Mucosa of descending colon (tissue), 3 donors: Measurements from ENCODE around the gene DPP6. TPM values are rescaled to one million over a fixed set of nuclear protein-coding genes. Genes with fewer than 3 reads are reported as not detected.
"Not testable (repeated sequence)": the region's sequence is repeated elsewhere in the genome, so short reads cannot be mapped to it uniquely, and the experiment has no call there.

Experiments used
- ATAC-seq: fragments of 200-7000 bp; cut with Tn5 transposase; one replicate; pipeline ENCODE4 v1.9.1; 2020; ENCODE audit warnings: mild to moderate bottlenecking, moderate library complexity
- DNase-seq, 3 donors: peaks; one replicate each; pipeline ENCODE4 v3.0.0-alpha.2; 2020
- H3K36me3 ChIP-seq: fragments of 200-600 bp; one replicate; pipeline ENCODE4 v1.8.0; 2021; ENCODE audit warnings: low read depth, mild to moderate bottlenecking
- H3K4me1 ChIP-seq: fragments of 200-600 bp; one replicate; pipeline ENCODE4 v1.8.0; 2021; ENCODE audit warnings: low read depth, mild to moderate bottlenecking
- H3K4me3 ChIP-seq: fragments of 200-600 bp; one replicate; pipeline ENCODE4 v1.8.0; 2021; ENCODE audit warnings: mild to moderate bottlenecking
- H3K9me3 ChIP-seq: fragments of 200-600 bp; one replicate; pipeline ENCODE4 v1.8.0; 2021; ENCODE audit warnings: mild to moderate bottlenecking
- intact Hi-C, 2 donors: fragments of 100-400 bp; cut with DNase I in 1 of 2; cut with micrococcal nuclease in 1 of 2; formaldehyde crosslinking; loops; one replicate each; pipeline versions ENCODE4 v1.11.0 to v1.11.1; 2022; cut with DNase I, micrococcal nuclease
- total RNA-seq, 3 donors: library from RNA; stranded (reverse); fragmentation: NEBNext Ultra II Directional in 2 of 3; extraction: Animal tissue kit (Norgen Biotek cat#: 25700) in 2 of 3; gene quantifications; one replicate each; pipeline versions ENCODE4 v1.2.1 to v1.2.4, GENCODE V29; 2021 to 2023
- TF ChIP-seq, protein P1 (sequence below): fragments of 200-600 bp; IDR thresholded peaks from one replicate; pipeline ENCODE4 v1.8.0; 2022; ENCODE audit warnings: antibody characterized with exemption, mild to moderate bottlenecking
- donor health status: DM: no; HTN: no; CAD: no; lungs with moderate emphysema.
- donor health status: DM: no; HTN: no; CAD: no.
- donor health status: DM: no; HTN: yes; CAD: no.

DPP6 gene
- total RNA-seq, 3 donors from 2014 or later, result 1.3 to 33.8 (median 1.5) TPM

DNA sequence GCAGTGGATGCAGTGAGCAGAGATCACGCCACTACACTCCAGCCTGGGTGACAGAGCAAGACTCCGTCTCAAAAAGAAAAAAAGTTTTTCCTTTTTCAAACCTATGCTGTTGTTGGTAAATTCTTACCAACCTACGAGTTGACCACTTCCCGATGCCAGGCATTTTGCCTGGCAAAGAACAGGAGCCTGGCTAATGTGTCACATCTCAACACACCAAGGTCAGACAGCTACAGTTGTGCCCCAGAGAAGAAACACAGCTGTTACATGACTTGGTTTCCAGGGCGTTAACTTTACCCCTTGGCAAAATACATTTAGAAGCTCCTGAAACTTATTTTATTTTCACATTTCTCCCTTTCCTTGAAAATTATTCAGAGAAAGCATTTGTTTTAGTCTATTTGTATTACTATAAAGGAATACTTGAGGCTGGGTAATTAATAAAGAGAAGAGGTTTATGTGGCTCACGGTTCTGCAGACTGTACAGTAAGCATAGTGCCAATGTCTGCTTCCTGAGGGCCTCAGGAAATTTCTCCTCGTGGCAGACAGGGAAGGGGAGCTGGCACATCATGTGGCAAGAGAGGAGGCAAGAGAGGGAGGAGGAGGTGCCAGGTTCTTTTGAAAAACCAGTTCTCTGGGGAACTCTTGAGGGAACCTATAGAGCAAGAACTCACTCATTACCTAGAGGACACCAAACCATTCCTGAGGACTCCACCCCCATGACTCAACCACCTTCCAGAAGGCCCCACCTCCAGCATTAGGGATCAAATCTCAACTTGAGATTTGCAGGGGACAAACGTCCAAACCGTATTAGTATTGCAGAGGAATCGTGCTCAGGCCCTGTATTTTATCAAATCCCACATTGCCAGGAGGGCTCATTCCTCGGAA, 867.4 kb downstream of the DPP6 start:
- DNase-seq, result no peak
- no peaks in the 10 kb centered on the region for H3K4me1 ChIP-seq
- no peak overlapping the region for H3K4me3 ChIP-seq
- no peaks in the 10 kb centered on the region for H3K9me3 ChIP-seq
- no peak for ATAC-seq
- H3K36me3 ChIP-seq, result no peaks in the 10 kb centered on the region
- intact Hi-C loops, result loop anchor here (10.0 kb wide), 1 partner anchor 425 kb away; no protein-coding TSS in a partner anchor
- TF ChIP-seq, protein P1, sequence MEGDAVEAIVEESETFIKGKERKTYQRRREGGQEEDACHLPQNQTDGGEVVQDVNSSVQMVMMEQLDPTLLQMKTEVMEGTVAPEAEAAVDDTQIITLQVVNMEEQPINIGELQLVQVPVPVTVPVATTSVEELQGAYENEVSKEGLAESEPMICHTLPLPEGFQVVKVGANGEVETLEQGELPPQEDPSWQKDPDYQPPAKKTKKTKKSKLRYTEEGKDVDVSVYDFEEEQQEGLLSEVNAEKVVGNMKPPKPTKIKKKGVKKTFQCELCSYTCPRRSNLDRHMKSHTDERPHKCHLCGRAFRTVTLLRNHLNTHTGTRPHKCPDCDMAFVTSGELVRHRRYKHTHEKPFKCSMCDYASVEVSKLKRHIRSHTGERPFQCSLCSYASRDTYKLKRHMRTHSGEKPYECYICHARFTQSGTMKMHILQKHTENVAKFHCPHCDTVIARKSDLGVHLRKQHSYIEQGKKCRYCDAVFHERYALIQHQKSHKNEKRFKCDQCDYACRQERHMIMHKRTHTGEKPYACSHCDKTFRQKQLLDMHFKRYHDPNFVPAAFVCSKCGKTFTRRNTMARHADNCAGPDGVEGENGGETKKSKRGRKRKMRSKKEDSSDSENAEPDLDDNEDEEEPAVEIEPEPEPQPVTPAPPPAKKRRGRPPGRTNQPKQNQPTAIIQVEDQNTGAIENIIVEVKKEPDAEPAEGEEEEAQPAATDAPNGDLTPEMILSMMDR, result no peak

GRCh38 chr7:154922472-154922871, 870.3 kb downstream of the DPP6 start:
- H3K4me3 ChIP-seq, ATAC-seq: not testable (repeated sequence)

DNA sequence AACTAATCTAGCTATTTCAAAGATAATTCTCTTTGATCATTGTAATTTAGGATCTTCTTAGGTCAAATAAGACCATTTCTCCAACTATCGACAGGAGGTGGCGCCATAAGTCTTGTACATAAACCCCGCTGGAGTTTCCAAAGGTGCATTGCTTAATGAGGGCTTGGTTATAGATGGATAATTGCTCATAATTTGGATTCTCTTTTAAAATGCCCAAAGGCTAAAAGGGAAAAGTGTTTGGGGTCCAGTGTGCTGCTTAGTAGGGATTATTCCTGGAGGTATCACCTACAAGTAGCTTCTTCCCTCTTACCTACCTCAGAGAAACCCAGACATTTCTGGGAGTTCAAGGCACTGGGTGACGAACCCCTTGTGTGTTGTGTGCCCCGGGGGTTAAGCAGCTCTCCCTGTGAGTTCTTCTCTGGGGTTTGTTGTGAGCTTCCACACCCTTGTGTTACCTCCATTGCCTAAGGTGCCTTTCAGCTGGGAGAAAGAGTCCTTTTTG, 875.5 kb downstream of the DPP6 start:
- no peaks in the 10 kb centered on the region for H3K9me3 ChIP-seq
- peaks cover 10% of the 10 kb centered on the region for H3K4me1 ChIP-seq
- H3K4me3 ChIP-seq, result peak overlapping the region; percentile 22
- H3K36me3 ChIP-seq, result peaks cover 5% of the 10 kb centered on the region
- TF ChIP-seq, protein P1, result peak; percentile 18
- DNase-seq, result peak in 2 of 3 donors; percentile 53 to 98
- intact Hi-C loops, result loop anchor here (10.0 kb wide), 1 partner anchor 417 kb away; no protein-coding TSS in a partner anchor
- peak; percentile 81 for ATAC-seq

More at GRCh38 chr7:154922472-154922871, 870.3 kb downstream of the DPP6 start:
- not testable (repeated sequence) for DNase-seq, H3K36me3 ChIP-seq, H3K9me3 ChIP-seq, H3K4me1 ChIP-seq
- intact Hi-C loops, result loop anchor here (10.0 kb wide), 1 partner anchor 422 kb away; no protein-coding TSS in a partner anchor

DNA sequence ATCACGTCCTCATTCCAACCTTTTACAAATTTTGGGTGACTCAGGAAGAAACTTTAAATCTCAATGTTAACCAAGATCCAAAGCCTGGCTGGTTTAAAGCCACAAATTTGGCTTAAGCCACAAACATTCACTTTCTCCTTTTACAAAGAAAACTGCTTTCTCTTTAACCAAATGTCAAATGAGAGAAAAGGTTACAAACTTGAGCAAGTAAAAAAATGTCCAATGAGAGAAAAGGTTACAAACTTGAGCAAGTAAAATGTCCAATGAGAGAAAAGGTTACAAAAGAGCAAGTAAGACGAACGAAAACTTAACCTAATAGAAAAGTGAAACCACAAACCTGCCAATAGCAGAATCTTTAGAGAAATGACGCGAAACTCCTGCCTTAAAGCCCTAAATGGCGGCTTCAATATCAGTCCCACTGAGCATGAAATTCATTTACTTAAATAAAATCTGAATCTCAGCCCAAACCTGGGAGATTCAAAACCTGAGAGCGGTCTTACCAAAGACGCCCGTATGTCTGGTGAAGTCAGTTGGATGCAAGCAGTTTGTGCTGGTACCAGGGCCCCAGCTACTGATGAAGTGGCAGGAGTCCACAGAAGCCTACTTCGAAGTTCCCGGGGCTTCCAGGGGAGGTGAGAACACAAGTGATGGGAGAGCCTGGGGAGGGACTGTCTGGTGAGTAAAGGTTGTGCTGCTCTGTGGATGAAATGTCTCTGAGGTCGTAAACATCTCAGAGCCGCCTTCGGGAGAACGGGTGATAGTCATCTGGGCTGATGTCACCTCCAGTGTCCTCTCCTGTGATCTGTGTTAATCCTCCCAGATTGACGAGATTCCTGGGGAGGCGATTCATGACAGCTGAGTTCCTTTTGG, 876.2 kb downstream of the DPP6 start:
- Histone ChIP-seq H3K9me3 (peaks cover 4% of the 10 kb centered on the region), H3K4me1 (peaks cover 10% of the 10 kb centered on the region), H3K4me3 (peak overlapping the region; percentile 22), H3K36me3 (peaks cover 5% of the 10 kb centered on the region)
- ATAC-seq, result peak; percentile 90
- intact Hi-C loops, result loop anchor here (10.0 kb wide), 1 partner anchor 416 kb away; no protein-coding TSS in a partner anchor
- TF ChIP-seq, protein P1, result no peak
- peak in 2 of 3 donors; percentile 47 to 64 for DNase-seq

DNA sequence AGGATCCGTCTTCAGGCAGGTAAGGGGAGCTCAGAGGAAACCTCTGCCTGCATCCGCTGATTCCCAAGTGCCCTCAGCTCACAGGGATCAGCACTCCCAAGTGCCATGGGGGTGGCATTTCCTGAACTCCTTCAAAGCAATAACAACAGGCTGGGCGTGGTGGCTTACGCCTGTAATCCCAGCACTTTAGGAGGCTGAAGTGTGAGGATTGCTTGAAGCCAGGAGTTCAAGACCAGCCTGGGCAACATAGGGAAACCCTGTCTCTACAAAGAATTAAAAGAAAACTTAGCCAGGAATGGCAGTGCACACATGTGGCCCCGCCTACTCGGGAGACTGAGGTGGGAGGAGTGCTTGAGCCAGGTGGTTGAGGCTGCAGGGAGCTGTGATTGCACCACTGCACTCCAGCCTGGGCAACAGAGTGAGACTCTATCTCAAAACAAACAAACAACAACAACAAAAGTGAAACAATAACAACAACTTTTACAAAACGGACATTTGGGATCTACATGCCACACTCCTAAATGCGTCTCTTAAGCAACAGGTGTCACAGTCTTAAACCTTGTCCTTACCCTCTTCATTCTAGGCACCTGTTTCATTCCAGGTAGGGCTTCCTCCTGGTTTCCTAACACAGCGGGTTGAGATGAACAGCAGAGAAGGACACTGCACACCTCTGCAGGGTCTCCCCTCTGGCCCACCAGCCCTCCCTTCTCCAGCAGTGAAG, 877.0 kb downstream of the DPP6 start:
- peak overlapping the region; percentile 22 for H3K4me3 ChIP-seq
- DNase-seq, result peak in 1 of 3 donors; percentile 61
- H3K36me3 ChIP-seq, result peaks cover 5% of the 10 kb centered on the region
- ATAC-seq, result peak; percentile 51
- H3K9me3 ChIP-seq, result peaks cover 11% of the 10 kb centered on the region
- TF ChIP-seq, protein P1, result no peak
- intact Hi-C loops, result loop anchor here (10.0 kb wide), 1 partner anchor 416 kb away; no protein-coding TSS in a partner anchor
- peaks cover 10% of the 10 kb centered on the region for H3K4me1 ChIP-seq
